ENCODE results near the gene PEG3. TPM values are rescaled to one million over a fixed set of nuclear protein-coding genes. Genes with fewer than 3 reads are reported as not detected.

Gene PEG3
- total and polyA plus RNA-seq, 4 donors: 2.2 to 188 (median 7.7) TPM

DNA sequence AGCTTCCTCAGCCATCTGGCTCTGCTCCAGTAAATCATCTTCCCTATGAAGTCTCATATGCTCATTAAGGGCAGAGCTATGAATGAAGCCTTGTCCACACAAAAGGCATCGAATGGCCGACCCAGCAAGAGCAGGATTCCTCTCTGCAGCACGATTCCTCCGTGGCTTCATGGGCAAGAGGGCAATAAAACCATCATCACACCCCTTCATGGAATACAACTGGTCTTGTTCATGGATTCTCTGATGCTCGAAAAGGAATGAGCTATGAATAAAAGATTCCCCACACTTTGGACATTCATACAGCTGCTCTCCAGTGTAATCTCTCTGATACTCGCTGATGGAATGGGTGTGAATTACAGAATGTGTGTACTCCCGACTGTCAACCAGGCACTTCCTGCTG, 25.9 kb downstream of the PEG3 start (continued):
- TF ChIP-seq, protein P1, sequence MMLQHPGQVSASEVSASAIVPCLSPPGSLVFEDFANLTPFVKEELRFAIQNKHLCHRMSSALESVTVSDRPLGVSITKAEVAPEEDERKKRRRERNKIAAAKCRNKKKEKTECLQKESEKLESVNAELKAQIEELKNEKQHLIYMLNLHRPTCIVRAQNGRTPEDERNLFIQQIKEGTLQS (IDR thresholded peaks at IDR 0.05): no peak
- TF ChIP-seq, protein P2, sequence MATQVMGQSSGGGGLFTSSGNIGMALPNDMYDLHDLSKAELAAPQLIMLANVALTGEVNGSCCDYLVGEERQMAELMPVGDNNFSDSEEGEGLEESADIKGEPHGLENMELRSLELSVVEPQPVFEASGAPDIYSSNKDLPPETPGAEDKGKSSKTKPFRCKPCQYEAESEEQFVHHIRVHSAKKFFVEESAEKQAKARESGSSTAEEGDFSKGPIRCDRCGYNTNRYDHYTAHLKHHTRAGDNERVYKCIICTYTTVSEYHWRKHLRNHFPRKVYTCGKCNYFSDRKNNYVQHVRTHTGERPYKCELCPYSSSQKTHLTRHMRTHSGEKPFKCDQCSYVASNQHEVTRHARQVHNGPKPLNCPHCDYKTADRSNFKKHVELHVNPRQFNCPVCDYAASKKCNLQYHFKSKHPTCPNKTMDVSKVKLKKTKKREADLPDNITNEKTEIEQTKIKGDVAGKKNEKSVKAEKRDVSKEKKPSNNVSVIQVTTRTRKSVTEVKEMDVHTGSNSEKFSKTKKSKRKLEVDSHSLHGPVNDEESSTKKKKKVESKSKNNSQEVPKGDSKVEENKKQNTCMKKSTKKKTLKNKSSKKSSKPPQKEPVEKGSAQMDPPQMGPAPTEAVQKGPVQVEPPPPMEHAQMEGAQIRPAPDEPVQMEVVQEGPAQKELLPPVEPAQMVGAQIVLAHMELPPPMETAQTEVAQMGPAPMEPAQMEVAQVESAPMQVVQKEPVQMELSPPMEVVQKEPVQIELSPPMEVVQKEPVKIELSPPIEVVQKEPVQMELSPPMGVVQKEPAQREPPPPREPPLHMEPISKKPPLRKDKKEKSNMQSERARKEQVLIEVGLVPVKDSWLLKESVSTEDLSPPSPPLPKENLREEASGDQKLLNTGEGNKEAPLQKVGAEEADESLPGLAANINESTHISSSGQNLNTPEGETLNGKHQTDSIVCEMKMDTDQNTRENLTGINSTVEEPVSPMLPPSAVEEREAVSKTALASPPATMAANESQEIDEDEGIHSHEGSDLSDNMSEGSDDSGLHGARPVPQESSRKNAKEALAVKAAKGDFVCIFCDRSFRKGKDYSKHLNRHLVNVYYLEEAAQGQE (IDR thresholded peaks at IDR 0.05): no peak

DNA sequence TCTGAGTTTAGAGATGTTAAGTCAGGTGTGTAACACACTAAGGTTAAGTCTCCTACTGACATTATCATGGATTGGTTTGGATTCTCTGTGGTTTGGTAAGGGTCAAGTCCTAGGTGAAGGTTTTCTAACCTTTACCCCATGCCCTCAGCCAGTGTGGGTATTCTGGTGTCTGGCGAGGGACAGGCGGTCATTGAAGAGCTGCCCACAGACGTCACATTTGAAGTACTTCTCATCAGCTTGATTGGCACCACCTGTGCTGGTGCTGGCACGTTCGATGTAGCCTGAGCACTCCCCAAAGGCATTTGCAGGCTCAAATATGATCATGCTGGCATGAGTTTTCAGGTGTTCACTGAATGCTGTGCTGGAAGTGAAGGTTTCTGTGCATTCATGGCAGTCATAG, 27.0 kb downstream of the PEG3 start:
- WGBS: 89% methylated on average over 5 of the region's 5 CpGs
- Histone ChIP-seq H3K27me3 (ENCODE audit: control insufficient read depth in 4 of 4, insufficient read depth in 4 of 4, low read length in 3 of 4) (no peaks in the 10 kb centered on the region), H3K27ac (ENCODE audit: low read depth in 1 of 2, low read length in 2 of 2) (no peak overlapping the region), H3K9ac (ENCODE audit: low read depth in 1 of 2, low read length in 2 of 2) (no peak overlapping the region), H3K36me3 (ENCODE audit: control insufficient read depth in 4 of 4, insufficient read depth in 3 of 4, low read depth in 1 of 4, low read length in 3 of 4) (peaks cover 0 to 9% (median 2%) of the 10 kb centered on the region in 4 donors), H3K9me3 (ENCODE audit: control insufficient read depth in 4 of 4, low read length in 3 of 4) (peaks cover 2 to 13% (median 3%) of the 10 kb centered on the region in 4 donors), H3K4me1 (ENCODE audit: control insufficient read depth in 4 of 4, insufficient read depth in 4 of 4, low read length in 3 of 4) (no peaks in the 10 kb centered on the region), H3K4me3 (ENCODE audit: low read depth in 1 of 3, low read length in 3 of 3) (no peak overlapping the region)
- TF ChIP-seq RXRA (IDR thresholded peaks at IDR 0.05) (no peak), TAF1 (conservative IDR thresholded peaks at IDR 0.05) (no peak), HNF4A (conservative IDR thresholded peaks at IDR 0.05) (no peak), NR2F2 (IDR thresholded peaks at IDR 0.05) (no peak), FOXA2 (IDR thresholded peaks at IDR 0.05) (no peak), GABPA (IDR thresholded peaks at IDR 0.05 in 1 of 2, conservative IDR thresholded peaks at IDR 0.05 in 1 of 2) (no peak), YY1 (IDR thresholded peaks at IDR 0.05) (no peak), SP1 (IDR thresholded peaks at IDR 0.05) (no peak), JUND (IDR thresholded peaks at IDR 0.05) (no peak), EGR1 (IDR thresholded peaks at IDR 0.05; ENCODE audit: low read depth in 2 of 2) (no peak), RAD21 (IDR thresholded peaks at IDR 0.05) (no peak), FOXA1 (IDR thresholded peaks at IDR 0.05) (no peak), HNF4G (IDR thresholded peaks at IDR 0.05) (no peak)
- TF ChIP-seq, protein P3, sequence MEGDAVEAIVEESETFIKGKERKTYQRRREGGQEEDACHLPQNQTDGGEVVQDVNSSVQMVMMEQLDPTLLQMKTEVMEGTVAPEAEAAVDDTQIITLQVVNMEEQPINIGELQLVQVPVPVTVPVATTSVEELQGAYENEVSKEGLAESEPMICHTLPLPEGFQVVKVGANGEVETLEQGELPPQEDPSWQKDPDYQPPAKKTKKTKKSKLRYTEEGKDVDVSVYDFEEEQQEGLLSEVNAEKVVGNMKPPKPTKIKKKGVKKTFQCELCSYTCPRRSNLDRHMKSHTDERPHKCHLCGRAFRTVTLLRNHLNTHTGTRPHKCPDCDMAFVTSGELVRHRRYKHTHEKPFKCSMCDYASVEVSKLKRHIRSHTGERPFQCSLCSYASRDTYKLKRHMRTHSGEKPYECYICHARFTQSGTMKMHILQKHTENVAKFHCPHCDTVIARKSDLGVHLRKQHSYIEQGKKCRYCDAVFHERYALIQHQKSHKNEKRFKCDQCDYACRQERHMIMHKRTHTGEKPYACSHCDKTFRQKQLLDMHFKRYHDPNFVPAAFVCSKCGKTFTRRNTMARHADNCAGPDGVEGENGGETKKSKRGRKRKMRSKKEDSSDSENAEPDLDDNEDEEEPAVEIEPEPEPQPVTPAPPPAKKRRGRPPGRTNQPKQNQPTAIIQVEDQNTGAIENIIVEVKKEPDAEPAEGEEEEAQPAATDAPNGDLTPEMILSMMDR (IDR thresholded peaks at IDR 0.05; ENCODE audit: low read depth, low read length, missing input control): no peak
- TF ChIP-seq, protein P4, sequence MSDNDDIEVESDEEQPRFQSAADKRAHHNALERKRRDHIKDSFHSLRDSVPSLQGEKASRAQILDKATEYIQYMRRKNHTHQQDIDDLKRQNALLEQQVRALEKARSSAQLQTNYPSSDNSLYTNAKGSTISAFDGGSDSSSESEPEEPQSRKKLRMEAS (IDR thresholded peaks at IDR 0.05): no peak
- TF ChIP-seq, protein P5, sequence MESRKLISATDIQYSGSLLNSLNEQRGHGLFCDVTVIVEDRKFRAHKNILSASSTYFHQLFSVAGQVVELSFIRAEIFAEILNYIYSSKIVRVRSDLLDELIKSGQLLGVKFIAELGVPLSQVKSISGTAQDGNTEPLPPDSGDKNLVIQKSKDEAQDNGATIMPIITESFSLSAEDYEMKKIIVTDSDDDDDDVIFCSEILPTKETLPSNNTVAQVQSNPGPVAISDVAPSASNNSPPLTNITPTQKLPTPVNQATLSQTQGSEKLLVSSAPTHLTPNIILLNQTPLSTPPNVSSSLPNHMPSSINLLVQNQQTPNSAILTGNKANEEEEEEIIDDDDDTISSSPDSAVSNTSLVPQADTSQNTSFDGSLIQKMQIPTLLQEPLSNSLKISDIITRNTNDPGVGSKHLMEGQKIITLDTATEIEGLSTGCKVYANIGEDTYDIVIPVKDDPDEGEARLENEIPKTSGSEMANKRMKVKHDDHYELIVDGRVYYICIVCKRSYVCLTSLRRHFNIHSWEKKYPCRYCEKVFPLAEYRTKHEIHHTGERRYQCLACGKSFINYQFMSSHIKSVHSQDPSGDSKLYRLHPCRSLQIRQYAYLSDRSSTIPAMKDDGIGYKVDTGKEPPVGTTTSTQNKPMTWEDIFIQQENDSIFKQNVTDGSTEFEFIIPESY (IDR thresholded peaks at IDR 0.05): no peak
- TF ChIP-seq, protein P1 (IDR thresholded peaks at IDR 0.05): no peak
- TF ChIP-seq, protein P2 (IDR thresholded peaks at IDR 0.05): no peak
- no peak for DNase-seq (ENCODE audit: low spot score)

All from liver (tissue), 9 donors.